H1 (cell line): Measurements from ENCODE around the gene RGS5. TPM values are rescaled to one million over a fixed set of nuclear protein-coding genes. Genes with fewer than 3 reads are reported as not detected.
A peak's percentile ranks its signal among the peaks of the same experiment; 100 is the strongest.

Experiments
- BRCA1 ChIP-seq: IDR thresholded peaks from 2 replicates; pipeline ENCODE4 v1.6.1; 2012; ENCODE audit warnings: low read depth, low read length, improper control_type of control experiment
- CHD2 ChIP-seq: IDR thresholded peaks from 2 replicates; pipeline ENCODE4 v1.6.1; 2012; ENCODE audit warnings: low read length, improper control_type of control experiment
- CTBP2 ChIP-seq: IDR thresholded peaks from 2 replicates; pipeline ENCODE4 v1.7.0; 2011; ENCODE audit warnings: borderline replicate concordance, mild to moderate bottlenecking, moderate library complexity, mixed read lengths, low read length; ENCODE audit not compliant: insufficient read depth, insufficient read length
- EP300 ChIP-seq, 2 experiments: IDR thresholded peaks; 1 replicate in 1 of 2; 2 replicates in 1 of 2; pipeline ENCODE4 v1.6.1; 2011 to 2012; ENCODE audit warnings: low read depth in 2 of 2, low read length in 2 of 2, mild to moderate bottlenecking in 2 of 2, borderline replicate concordance in 1 of 2, inconsistent platforms in 1 of 2, moderate library complexity in 1 of 2
- HDAC6 ChIP-seq: IDR thresholded peaks from one replicate; pipeline ENCODE4 v1.7.1; 2012; ENCODE audit warnings: low read depth, mild to moderate bottlenecking, inconsistent platforms, low read length, moderate library complexity
- NRF1 ChIP-seq: IDR thresholded peaks from 2 replicates; pipeline ENCODE4 v1.6.1; 2011; ENCODE audit warnings: mild to moderate bottlenecking, low read depth, low read length, improper control_type of control experiment
- POLR2A ChIP-seq, 2 experiments: IDR thresholded peaks; 1 replicate in 1 of 2; 2 replicates in 1 of 2; pipeline ENCODE4 v1.6.1; 2011; ENCODE audit warnings: low read depth in 2 of 2, low read length in 2 of 2, mild to moderate bottlenecking in 2 of 2; ENCODE audit errors: control extremely low read depth in 1 of 2
- RFX5 ChIP-seq: IDR thresholded peaks from 2 replicates; pipeline ENCODE4 v1.6.1; 2011; ENCODE audit warnings: low read depth, low read length, improper control_type of control experiment, borderline replicate concordance
- RXRA ChIP-seq: IDR thresholded peaks from 2 replicates; pipeline ENCODE4 v1.6.1; 2011; ENCODE audit warnings: low read depth, mild to moderate bottlenecking, low read length, moderate library complexity; ENCODE audit not compliant: insufficient read depth
- SP1 ChIP-seq: IDR thresholded peaks from 2 replicates; pipeline ENCODE4 v1.6.1; 2011; ENCODE audit warnings: low read depth, low read length
- YY1 ChIP-seq: IDR thresholded peaks from 2 replicates; pipeline ENCODE4 v1.6.1; 2011; ENCODE audit warnings: low read depth, mild to moderate bottlenecking, low read length
- polyA plus RNA-seq, 7 experiments: library from polyadenylated mRNA; depleted of rRNA in 3 of 7; stranded (reverse) in 5 of 7; unstranded in 2 of 7; fragments of >200 nt in 5 of 7; fragments of 200-250 nt in 2 of 7; gene quantifications; 1 replicate in 5 of 7; 2 replicates in 1 of 7; 4 replicates in 1 of 7; pipeline versions ENCODE4 v1.2.1 to v1.2.3, GENCODE V29; 2011 to 2013; ENCODE audit warnings: missing spikeins in 2 of 7, mixed read lengths in 2 of 7
- total RNA-seq: library from RNA; stranded (reverse); fragmentation: NEBNext Ultra II Directional; extraction: Animal tissue kit (Norgen Biotek cat#: 25700); gene quantifications from 2 replicates; pipeline ENCODE4 v1.2.1, GENCODE V29; 2021
- TF ChIP-seq, protein P1 (sequence below): IDR thresholded peaks from 2 replicates; pipeline ENCODE4 v1.6.1; 2011; ENCODE audit warnings: low read length, improper control_type of control experiment
- TF ChIP-seq, protein P2 (sequence below): IDR thresholded peaks from 2 replicates; pipeline ENCODE4 v1.6.1; 2012; ENCODE audit warnings: inconsistent platforms

The RGS5 gene
- total and polyA plus RNA-seq, 2 of the 8 experiments (the other 6 are each of a cell fraction or from before 2014, with no cell fraction given) = 75.5 to 103 TPM

DNA sequence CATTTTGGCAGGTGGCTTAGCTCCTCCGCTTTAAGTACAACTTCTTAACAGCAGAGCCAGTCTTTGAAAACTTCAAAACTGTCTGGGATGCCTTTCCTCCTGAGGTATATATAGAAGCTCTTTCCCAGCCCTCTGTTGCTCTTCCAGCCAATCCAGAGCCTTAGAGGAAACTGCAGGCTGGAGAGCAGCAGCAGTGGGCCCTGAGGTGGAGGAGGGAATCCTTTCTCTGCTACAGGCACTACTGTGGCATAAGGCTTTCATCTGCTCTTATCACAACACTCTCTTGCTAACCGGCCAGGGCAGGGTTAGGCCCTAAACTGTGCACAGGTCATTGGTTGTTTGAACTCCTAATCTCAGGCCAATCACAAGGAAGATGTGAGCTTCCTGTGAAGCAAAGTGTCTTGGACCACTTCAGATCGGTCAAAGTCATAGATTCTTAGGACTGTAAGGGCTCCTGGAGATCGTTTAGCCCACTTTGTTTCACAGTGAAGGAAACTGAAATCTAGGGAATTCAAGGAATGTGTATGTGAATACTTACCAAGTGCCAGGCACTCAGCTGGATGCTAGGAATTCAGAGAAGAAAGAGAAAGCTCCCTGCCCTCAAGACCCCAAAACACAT lies at the start of gene RGS5 (continued):
- TF ChIP-seq, protein P1, sequence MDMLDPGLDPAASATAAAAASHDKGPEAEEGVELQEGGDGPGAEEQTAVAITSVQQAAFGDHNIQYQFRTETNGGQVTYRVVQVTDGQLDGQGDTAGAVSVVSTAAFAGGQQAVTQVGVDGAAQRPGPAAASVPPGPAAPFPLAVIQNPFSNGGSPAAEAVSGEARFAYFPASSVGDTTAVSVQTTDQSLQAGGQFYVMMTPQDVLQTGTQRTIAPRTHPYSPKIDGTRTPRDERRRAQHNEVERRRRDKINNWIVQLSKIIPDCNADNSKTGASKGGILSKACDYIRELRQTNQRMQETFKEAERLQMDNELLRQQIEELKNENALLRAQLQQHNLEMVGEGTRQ = no peak
- peak; percentile 81 for TF ChIP-seq YY1
- peak; percentile 91 for TF ChIP-seq SP1
- TF ChIP-seq CHD2 = 0 out of 2 replicates have a peak, but pooled peaks have one; percentile 11
- TF ChIP-seq, protein P2, sequence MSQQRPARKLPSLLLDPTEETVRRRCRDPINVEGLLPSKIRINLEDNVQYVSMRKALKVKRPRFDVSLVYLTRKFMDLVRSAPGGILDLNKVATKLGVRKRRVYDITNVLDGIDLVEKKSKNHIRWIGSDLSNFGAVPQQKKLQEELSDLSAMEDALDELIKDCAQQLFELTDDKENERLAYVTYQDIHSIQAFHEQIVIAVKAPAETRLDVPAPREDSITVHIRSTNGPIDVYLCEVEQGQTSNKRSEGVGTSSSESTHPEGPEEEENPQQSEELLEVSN = no peak
- peak in 1 of 2 experiments; percentile 30; a peak in 1 of 3 replicates for TF ChIP-seq POLR2A (IDR thresholded peaks at IDR 0.05; ENCODE audit: control extremely low read depth in 1 of 2, low read depth in 2 of 2, low read length in 2 of 2)
- peak in 1 of 2 experiments; percentile 82; a peak in 1 of 3 replicates for TF ChIP-seq EP300 (IDR thresholded peaks at IDR 0.05; ENCODE audit: borderline replicate concordance in 1 of 2, low read depth in 2 of 2, low read length in 2 of 2)
- no peak for TF ChIP-seq HDAC6
- no peak for TF ChIP-seq BRCA1
- no peak for TF ChIP-seq RFX5
- no peak for TF ChIP-seq NRF1
- TF ChIP-seq CTBP2 = peak; percentile 43
- no peak for TF ChIP-seq RXRA
